ENCODE data around the gene CCDC51. TPM values are rescaled to one million over a fixed set of nuclear protein-coding genes. Genes with fewer than 3 reads are reported as not detected.

CCDC51 gene
- total and polyA plus RNA-seq, 7 donors, result 9.4 to 22.5 (median 13.3) TPM

- peak overlapping the region in 2 of 4 donors; percentile 63 to 85 for H3K4me3 ChIP-seq
These were observed 33.7 kb upstream of the CCDC51 start for GRCh38 chr3:48473617-48473952.

GRCh38 chr3:48472923-48473616, 33.2 kb upstream of the CCDC51 start:
- peaks cover 4 to 26% (median 11%) of the 10 kb centered on the region in 4 donors for H3K36me3 ChIP-seq
- peak; percentile 96 for DNase-seq
- 1 to 6% methylated on average over 17 of the region's 17 CpGs for WGBS, 2 donors
- peaks cover 0 to 52% (median 48%) of the 10 kb centered on the region in 4 donors for H3K4me1 ChIP-seq
- peak overlapping the region; percentile 54 to 85 (median 72) for H3K4me3 ChIP-seq
- intact Hi-C loops (cut with DNase I), result no loop called here
- no peaks in the 10 kb centered on the region for H3K27me3 ChIP-seq
- H3K9me3 ChIP-seq, result no peaks in the 10 kb centered on the region
- H3K27ac ChIP-seq, result peak overlapping the region; percentile 92 to 98 (median 95)
- TF ChIP-seq POLR2AphosphoS5 (IDR thresholded peaks at IDR 0.05) (peak; percentile 82 to 90 (median 86)), EP300 (IDR thresholded peaks at IDR 0.05) (no peak), POLR2A (IDR thresholded peaks at IDR 0.05) (peak; percentile 59 to 70)
- TF ChIP-seq, protein P1, sequence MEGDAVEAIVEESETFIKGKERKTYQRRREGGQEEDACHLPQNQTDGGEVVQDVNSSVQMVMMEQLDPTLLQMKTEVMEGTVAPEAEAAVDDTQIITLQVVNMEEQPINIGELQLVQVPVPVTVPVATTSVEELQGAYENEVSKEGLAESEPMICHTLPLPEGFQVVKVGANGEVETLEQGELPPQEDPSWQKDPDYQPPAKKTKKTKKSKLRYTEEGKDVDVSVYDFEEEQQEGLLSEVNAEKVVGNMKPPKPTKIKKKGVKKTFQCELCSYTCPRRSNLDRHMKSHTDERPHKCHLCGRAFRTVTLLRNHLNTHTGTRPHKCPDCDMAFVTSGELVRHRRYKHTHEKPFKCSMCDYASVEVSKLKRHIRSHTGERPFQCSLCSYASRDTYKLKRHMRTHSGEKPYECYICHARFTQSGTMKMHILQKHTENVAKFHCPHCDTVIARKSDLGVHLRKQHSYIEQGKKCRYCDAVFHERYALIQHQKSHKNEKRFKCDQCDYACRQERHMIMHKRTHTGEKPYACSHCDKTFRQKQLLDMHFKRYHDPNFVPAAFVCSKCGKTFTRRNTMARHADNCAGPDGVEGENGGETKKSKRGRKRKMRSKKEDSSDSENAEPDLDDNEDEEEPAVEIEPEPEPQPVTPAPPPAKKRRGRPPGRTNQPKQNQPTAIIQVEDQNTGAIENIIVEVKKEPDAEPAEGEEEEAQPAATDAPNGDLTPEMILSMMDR (IDR thresholded peaks at IDR 0.05), result peak; percentile 29 to 60 (median 42)

More at GRCh38 chr3:48473617-48473952, 33.7 kb upstream of the CCDC51 start:
- intact Hi-C loops (cut with DNase I), result no loop called here
- Histone ChIP-seq H3K27ac (peak overlapping the region; percentile 92 to 98 (median 95)), H3K9me3 (no peaks in the 10 kb centered on the region), H3K27me3 (no peaks in the 10 kb centered on the region), H3K36me3 (peaks cover 4 to 21% (median 7%) of the 10 kb centered on the region in 4 donors), H3K4me1 (peaks cover 0 to 47% (median 43%) of the 10 kb centered on the region in 4 donors)
- 49 to 80% methylated on average over 5 of the region's 5 CpGs for WGBS, 2 donors
- TF ChIP-seq POLR2A (IDR thresholded peaks at IDR 0.05), result no peak
- TF ChIP-seq POLR2AphosphoS5 (IDR thresholded peaks at IDR 0.05), result no peak
- no peak for TF ChIP-seq EP300 (IDR thresholded peaks at IDR 0.05)
- peak; percentile 49 for DNase-seq

- peak overlapping the region; percentile 54 to 85 (median 72) for H3K4me3 ChIP-seq
- intact Hi-C loops (cut with DNase I), result no loop called here
- no peak for DNase-seq
- no peaks in the 10 kb centered on the region for H3K27me3 ChIP-seq
- TF ChIP-seq POLR2A (IDR thresholded peaks at IDR 0.05) (no peak), POLR2AphosphoS5 (IDR thresholded peaks at IDR 0.05) (no peak), EP300 (IDR thresholded peaks at IDR 0.05) (no peak)
- TF ChIP-seq, protein P1 (IDR thresholded peaks at IDR 0.05), result no peak
- 0 to 1% methylated on average over 5 of the region's 5 CpGs for WGBS, 2 donors
- peaks cover 0 to 57% (median 53%) of the 10 kb centered on the region in 4 donors for H3K4me1 ChIP-seq
- H3K36me3 ChIP-seq, result peaks cover 6 to 31% (median 15%) of the 10 kb centered on the region in 4 donors
- no peaks in the 10 kb centered on the region for H3K9me3 ChIP-seq
- H3K27ac ChIP-seq, result peak overlapping the region; percentile 92 to 98 (median 95)
These were observed 32.7 kb upstream of the CCDC51 start for GRCh38 chr3:48472673-48472922.

DNA sequence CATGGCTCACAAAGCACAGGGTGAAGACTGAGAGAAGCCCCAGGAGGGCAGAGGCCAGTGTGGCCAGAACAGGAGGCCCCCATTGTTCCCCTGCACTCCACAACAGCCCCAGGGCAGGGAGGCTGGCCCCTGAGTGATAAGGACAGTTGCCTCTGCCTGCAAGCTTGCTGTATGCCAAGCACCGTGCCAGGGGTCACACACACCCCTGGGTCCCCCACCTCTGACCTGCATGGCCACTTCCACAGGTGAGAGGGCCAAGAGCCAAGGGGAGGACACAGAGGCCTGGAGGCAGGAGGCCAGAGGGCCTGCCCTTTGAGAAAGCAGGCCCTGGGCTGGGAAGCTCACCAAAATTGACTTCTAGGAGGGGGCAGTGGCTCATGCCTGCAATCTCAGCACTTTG, 30.4 kb upstream of the CCDC51 start:
- Histone ChIP-seq H3K27me3 (no peaks in the 10 kb centered on the region), H3K4me1 (peaks cover 0 to 73% (median 71%) of the 10 kb centered on the region in 4 donors), H3K27ac (peak overlapping the region in 3 of 4 donors; percentile 14 to 42 (median 18)), H3K36me3 (peaks cover 9 to 36% (median 16%) of the 10 kb centered on the region in 4 donors), H3K9me3 (no peaks in the 10 kb centered on the region), H3K4me3 (no peak overlapping the region)
- no peak for DNase-seq
- intact Hi-C loops (cut with DNase I), result no loop called here
- TF ChIP-seq POLR2AphosphoS5 (IDR thresholded peaks at IDR 0.05) (no peak), POLR2A (IDR thresholded peaks at IDR 0.05) (no peak), EP300 (IDR thresholded peaks at IDR 0.05) (no peak)
- TF ChIP-seq, protein P1 (IDR thresholded peaks at IDR 0.05), result no peak
- 46 to 77% methylated on average over 1 of the region's 1 CpG for WGBS, 2 donors

- H3K9me3 ChIP-seq, result no peaks in the 10 kb centered on the region
- no peak for DNase-seq
- H3K27me3 ChIP-seq, result no peaks in the 10 kb centered on the region
- H3K36me3 ChIP-seq, result peaks cover 9 to 36% (median 16%) of the 10 kb centered on the region in 4 donors
- 87 to 89% methylated on average over 29 of the region's 29 CpGs for WGBS, 2 donors
- H3K27ac ChIP-seq, result peak overlapping the region in 3 of 4 donors; percentile 14 to 100 (median 99)
- TF ChIP-seq EP300 (IDR thresholded peaks at IDR 0.05) (no peak), POLR2A (IDR thresholded peaks at IDR 0.05) (no peak), POLR2AphosphoS5 (IDR thresholded peaks at IDR 0.05) (no peak)
- TF ChIP-seq, protein P1 (IDR thresholded peaks at IDR 0.05), result no peak
- no peak overlapping the region for H3K4me3 ChIP-seq
- peaks cover 0 to 79% (median 77%) of the 10 kb centered on the region in 4 donors for H3K4me1 ChIP-seq
- intact Hi-C loops (cut with DNase I), result no loop called here
These were observed 29.4 kb upstream of the CCDC51 start for GRCh38 chr3:48469046-48469915.
